Liver (tissue), 3 donors: ENCODE measurements around the gene SREK1IP1.

ENCODE experiments used
- ATF3 ChIP-seq: IDR thresholded peaks from 2 replicates; pipeline ENCODE4 v1.6.1; 2016; ENCODE audit warnings: antibody characterized with exemption
- CTCF ChIP-seq: fragments of 150-350 bp; IDR thresholded peaks from 2 replicates; pipeline ENCODE4 v1.5.1; 2017; ENCODE audit warnings: improper control_type of control experiment, low read depth, low read length; ENCODE audit not compliant: missing input control
- EGR1 ChIP-seq, 2 donors: IDR thresholded peaks; 2 replicates each; pipeline ENCODE4 v1.6.1; 2016 to 2018; ENCODE audit warnings: antibody characterized with exemption in 2 of 2, low read depth in 2 of 2
- GABPA ChIP-seq, 2 donors: IDR thresholded peaks in 1 of 2; conservative IDR thresholded peaks in 1 of 2; 2 replicates each; pipeline ENCODE4 v1.6.1; 2016; ENCODE audit warnings: antibody characterized with exemption in 2 of 2, mild to moderate bottlenecking in 1 of 2, moderate library complexity in 1 of 2
- HNF4G ChIP-seq: IDR thresholded peaks from 2 replicates; pipeline ENCODE4 v1.6.1; 2016; ENCODE audit warnings: antibody characterized with exemption
- JUND ChIP-seq, 2 donors: IDR thresholded peaks; 2 replicates each; pipeline ENCODE4 v1.6.1; 2016; ENCODE audit warnings: antibody characterized with exemption in 2 of 2
- MAX ChIP-seq: IDR thresholded peaks from 2 replicates; pipeline ENCODE4 v1.6.1; 2016; ENCODE audit warnings: antibody characterized with exemption
- NR2F2 ChIP-seq: IDR thresholded peaks from 2 replicates; pipeline ENCODE4 v1.6.1; 2016; ENCODE audit warnings: antibody characterized with exemption
- RAD21 ChIP-seq, 2 donors: IDR thresholded peaks; 2 replicates each; pipeline ENCODE4 v1.6.1; 2016; ENCODE audit warnings: antibody characterized with exemption in 2 of 2, mild to moderate bottlenecking in 2 of 2
- REST ChIP-seq: IDR thresholded peaks from 2 replicates; pipeline ENCODE4 v1.6.1; 2016; ENCODE audit warnings: antibody characterized with exemption, mild to moderate bottlenecking
- TAF1 ChIP-seq: conservative IDR thresholded peaks from 2 replicates; pipeline ENCODE4 v1.6.1; 2016; ENCODE audit warnings: antibody characterized with exemption, mild to moderate bottlenecking
- YY1 ChIP-seq: IDR thresholded peaks from 2 replicates; pipeline ENCODE4 v1.6.1; 2016; ENCODE audit warnings: antibody characterized with exemption, mild to moderate bottlenecking
- ZBTB33 ChIP-seq: IDR thresholded peaks from 2 replicates; pipeline ENCODE4 v1.6.1; 2016; ENCODE audit warnings: antibody characterized with exemption
- donor health status: healthy.
- donor health status: healthy.

- TF ChIP-seq CTCF (peak; percentile 81), ATF3 (no peak), EGR1 (IDR thresholded peaks at IDR 0.05; ENCODE audit: low read depth in 2 of 2) (no peak), YY1 (no peak), ZBTB33 (no peak), TAF1 (no peak), RAD21 (IDR thresholded peaks at IDR 0.05) (peak; percentile 93 to 95), NR2F2 (no peak), REST (no peak), GABPA (IDR thresholded peaks at IDR 0.05 in 1 of 2, conservative IDR thresholded peaks at IDR 0.05 in 1 of 2) (no peak), JUND (IDR thresholded peaks at IDR 0.05) (no peak), MAX (no peak), HNF4G (no peak)
Measured at GRCh38 chr5:64784451-64785025, 16.0 kb upstream of the SREK1IP1 start.
